HG03457 (cell line): Measurements from ENCODE around the gene ACTN1.
"Not testable (repeated sequence)": the region's sequence is repeated elsewhere in the genome, so short reads cannot be mapped to it uniquely, and the experiment has no call there.

Experiments
- ATAC-seq: cut with Tn5 transposase; IDR thresholded peaks from one replicate; pipeline ENCODE4 v1.9.1; 2021; ENCODE audit warnings: moderate number of reproducible peaks; ENCODE audit not compliant: unreplicated experiment

ACTN1 gene

DNA sequence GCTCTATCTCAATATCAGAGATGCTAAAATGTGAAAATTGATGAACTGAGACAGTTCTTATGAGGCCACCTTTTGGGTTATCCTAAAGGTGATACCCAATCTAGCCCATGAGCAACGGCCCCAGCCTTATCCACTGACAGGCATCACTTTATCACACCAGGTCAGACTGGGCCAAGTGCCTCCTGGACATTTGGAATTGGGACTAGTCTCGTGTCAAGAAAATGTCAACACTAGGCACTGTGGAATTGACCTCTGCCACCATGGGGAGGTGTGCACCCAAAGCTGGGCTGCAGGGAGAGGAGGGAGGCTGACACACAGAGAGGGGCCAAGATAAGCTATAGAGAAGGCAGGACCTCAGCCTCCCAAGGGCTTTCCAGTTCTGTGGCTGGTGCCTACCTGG, 107.7 kb downstream of the ACTN1 start:
- ATAC-seq, result no peak

DNA sequence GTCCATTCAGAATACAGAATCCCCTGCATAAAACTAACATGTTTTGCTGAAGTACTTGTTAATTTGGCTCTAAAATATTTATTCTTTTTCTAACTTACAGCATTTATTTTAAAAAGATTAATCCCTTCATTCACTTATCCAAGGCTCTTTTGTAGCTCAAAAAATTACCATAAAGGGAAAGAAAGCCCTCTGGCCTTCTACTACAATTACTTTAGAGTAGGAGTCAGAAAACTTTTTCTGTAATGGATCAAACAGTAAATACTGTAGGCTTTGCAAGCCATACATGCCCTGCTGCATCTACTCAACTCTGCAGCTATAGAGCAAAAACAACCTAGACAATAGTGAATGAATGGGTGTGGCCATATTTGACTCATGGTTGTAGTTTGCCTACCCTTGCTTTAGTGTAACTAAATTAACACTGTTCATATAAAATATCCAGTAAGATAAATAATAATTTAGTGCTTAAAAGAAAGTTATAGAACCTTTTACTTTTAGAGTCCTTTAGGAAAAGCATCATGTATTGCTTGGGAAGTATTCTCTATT, 112.0 kb downstream of the ACTN1 start:
- ATAC-seq, result no peak

DNA sequence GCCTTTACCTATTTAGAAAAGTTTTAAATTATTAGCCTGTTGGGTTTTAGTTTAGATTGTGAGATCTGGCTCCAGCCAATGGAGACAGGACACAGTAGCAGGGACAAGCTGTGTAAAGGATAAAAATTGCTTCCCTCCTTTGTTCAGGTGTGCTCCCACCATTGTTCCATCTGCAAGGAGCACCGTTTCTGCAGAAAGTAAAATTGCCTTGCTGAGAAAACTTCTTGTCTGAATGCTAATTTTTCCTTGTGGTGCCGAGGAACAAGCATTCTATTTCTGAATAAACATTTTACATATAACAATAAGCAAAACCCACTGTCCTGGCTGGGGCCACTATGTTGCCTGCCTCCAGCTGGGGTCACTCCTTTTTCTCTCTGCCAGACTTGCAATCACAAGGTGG, 113.6 kb downstream of the ACTN1 start:
- ATAC-seq, result no peak

DNA sequence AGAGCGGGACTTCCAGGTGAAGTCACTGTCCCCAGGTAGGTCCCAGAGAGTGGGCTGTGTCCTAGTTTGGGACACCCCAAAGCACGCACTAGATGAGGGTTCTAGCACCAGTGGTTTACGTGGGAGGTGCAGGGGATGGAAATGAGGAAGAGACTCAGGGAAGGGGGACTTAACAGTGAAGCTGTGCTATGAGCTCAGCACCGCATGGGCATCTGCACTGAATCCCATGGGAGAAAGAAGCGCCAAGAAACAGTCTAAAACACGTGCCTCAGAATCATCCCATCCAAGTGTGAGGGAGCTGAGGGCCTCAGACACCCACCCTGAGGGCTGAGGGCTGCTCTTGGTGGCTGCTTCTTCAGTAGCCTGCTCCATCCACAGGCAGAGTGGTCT, 114.7 kb downstream of the ACTN1 start:
- ATAC-seq, result no peak

DNA sequence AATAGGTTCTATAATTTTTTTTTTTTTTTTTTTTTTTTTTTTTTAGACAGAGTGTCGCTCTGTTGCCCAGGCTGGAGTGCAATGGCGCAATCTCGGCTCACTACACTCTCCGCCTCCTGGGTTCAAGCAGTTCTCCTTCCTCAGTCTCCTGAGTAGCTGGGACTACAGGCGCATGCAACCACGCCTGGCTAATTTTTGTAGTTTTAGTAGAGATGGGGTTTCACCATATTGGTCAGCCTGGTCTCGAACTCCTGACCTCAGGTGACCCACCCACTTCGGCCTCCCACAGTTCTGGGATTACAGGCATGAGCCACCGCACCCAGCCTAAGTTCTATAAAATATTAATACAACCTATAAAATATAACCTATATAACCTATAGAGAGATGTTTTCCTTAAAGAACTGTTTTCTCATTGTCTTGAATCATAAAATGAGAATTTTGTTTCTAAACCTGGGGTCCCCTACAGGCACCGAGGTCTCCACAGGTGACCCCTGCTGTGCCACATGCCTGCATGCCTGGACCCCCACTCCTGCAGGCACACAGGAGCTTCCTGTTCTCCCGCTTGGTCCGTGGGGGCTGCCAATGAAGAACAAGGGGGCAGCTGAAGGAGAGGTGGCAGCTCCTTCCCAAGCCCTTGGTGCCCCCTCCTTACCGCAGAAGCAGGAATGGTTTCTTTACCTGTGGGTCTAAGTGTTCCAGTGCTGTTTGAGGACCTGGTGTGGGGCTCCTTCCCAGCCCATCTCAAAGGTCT, 115.3 kb downstream of the ACTN1 start:
- no peak for ATAC-seq

DNA sequence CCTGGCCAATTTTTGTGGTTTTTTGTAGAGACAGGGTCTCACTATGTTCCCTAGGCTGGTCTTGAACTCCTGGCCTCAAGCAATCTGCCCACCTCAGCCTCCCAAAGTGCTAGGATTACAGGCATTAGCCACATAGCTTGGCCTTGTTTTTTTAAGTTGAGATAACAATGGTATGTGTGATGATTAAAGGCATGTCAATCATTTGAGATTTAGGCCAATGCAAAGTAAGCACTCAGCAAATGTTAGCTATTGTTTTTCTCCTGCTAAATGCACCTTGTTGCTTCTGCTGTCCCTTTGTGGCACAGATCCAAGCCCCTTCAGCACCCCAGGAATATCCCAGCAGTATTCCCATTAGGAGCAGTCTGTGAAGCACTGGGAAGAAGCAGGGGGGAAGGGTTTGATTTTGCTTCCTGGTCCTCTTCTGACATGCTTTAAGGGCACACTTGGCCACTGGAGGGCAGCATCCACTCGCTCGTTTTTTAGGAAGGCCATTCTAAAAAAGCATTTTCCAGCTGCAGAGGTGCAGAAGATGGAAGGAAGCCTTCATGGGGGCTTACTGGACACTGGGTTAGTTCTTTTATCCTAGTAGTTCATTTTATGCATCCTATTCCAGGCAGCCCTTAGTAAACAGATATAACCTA, 116.0 kb downstream of the ACTN1 start:
- ATAC-seq, result no peak

DNA sequence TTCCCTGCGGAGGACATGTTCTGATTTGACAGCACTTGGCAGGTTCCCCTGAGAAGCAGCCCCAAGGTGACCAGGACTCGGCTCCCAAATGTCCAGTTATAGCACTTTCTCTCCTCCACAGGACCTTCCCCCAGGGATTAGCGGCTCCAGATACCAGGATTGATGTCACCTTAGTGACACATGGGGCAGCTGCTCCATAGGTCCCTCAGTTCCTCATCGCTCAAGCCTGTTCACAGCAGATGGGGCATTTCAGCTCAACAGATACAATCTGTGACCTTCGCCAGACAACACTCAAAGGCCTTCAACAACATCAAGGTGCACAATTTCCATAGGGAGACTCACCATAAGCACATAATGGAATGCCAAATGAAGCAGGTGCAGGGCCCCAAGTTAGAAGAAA, 118.3 kb downstream of the ACTN1 start:
- no peak for ATAC-seq

DNA sequence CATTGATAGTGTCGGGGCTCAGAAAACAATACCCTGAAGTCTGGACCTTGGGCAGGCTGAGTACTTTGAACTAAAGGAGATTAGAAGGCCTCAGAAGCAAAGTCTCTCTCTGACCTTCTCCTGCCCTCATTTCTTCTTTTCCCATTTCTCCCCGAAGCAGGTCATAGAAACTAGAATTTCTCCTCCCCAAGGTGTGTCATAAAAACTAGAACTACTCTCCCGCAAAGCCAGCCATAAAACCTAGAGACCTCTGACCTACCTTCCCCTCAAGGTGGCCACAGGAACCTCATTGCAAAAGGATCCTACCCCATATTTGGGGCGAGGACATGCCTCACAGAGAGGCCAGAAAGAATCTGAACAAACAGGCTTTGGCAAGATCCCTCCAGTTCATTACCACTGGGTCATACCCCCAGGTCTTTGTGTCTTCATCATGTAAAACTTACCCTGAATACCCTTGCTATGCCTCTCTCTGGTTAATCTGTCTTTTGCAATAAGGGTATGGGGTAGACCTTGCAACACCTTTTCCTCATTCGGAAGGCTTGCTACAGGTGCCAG, 121.5 kb downstream of the ACTN1 start:
- ATAC-seq, result no peak

DNA sequence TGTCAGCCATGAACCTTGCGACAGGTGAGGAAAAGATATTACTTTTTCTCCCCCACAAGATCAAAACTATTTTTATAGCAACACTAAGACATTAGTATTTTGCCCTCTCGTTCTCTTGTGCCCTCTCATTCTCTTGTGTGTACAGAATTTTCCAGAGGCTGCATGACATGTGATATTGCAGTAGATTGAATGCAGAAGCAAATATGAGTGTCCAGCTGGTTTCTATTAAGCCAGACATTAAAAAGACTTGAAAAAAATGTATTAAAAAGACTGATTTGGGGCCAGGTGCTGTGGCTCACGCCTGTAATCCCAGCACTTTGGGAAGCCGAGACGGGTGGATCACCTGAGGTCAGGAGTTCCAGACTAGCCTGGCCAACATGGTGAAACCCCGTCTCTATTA, 122.5 kb downstream of the ACTN1 start:
- no peak for ATAC-seq

DNA sequence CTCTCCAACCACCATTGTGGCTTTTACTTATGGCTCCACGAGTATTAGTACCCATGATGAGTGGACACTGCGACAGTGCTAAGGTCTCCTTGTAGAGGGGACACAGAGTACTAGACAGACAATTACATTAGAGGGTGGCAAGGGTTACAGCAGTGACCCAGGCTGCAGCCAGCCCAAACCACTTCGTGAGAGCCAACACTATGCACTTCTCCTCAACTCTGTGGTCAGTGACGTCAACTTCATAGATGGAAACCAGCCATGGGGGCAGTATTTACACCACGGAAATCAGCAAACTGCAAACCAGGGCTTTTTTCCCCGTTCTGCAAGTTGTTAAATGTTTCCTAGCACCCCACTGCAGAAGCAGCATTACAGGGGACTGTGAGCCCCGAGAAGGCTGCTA, 124.7 kb downstream of the ACTN1 start:
- no peak for ATAC-seq

DNA sequence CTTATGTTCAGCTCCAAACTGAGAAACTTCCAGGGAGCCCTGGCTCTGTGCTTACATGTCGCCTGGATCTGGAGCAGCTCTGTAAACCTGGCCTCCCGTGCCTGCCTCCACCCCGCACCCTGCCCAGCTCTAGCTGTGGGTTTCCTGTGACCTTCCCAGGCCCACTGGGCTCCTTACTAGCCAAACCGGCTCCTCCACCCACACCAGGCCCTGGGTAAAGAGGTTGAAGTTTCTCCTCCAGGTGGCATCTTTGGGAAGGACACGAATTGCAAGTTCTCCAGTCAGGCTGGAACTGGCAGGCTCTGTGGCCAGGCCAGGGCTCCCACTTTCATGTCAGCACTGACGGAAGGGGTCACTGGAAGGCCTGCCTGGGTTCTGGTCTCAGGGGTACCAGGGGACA, 125.4 kb downstream of the ACTN1 start:
- no peak for ATAC-seq

DNA sequence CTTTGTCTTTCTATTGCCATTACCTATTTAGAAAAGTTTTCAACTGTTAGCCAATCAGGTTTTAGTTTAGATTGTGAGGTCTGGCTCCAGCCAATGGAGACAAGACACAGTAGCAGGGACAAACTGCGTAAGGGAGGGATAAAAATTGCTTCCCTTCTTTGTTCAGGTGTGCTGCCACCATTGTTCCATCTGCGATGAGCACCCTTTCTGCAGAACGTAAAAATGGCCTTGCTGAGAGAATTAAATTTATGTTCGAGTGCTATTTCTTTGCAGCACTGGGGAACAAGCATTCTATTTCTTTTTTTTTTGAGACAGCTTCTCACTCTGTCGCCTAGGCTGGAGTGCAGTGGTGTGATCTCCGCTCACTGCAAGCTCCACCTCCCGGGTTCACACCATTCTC, 126.6 kb downstream of the ACTN1 start:
- not testable (repeated sequence) for ATAC-seq

DNA sequence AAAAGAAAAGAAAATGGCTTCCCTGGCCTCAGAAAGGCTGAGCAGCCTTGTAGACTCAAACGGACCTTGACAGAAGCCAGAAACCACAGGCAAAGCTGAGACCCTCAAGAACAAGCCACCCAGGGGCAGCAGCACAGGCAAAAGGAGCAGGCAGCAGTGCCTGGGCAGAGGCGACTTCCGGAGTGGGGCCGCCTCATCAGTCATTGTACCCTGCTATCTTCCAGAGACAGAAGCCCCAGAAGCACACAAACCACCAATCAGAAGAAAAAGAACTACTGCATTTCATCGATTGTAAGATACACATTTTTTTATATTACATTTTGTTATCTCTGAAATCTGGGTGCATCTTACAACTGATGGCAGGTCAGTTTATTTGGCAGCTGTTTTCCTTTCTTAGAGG, 128.0 kb downstream of the ACTN1 start:
- ATAC-seq, result no peak

DNA sequence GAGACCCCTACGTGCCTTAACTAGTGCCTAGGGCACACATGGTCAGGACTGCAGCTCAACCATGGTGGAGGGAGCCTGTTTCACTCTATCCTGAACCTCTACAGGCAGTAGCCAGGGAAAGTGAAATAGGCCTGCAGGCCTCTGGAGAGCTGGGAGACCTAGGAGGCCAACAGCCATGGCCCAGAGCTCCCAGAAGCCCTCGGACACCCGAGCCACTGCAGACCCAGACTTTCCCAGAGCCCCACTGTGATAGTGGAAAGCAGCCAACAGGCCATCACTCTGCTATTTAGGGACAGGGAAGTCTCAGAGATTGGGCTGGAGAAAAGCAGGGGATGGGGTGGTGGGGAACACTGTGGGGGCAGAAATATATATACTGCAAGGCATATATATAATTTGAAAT, 129.7 kb downstream of the ACTN1 start:
- ATAC-seq, result no peak

DNA sequence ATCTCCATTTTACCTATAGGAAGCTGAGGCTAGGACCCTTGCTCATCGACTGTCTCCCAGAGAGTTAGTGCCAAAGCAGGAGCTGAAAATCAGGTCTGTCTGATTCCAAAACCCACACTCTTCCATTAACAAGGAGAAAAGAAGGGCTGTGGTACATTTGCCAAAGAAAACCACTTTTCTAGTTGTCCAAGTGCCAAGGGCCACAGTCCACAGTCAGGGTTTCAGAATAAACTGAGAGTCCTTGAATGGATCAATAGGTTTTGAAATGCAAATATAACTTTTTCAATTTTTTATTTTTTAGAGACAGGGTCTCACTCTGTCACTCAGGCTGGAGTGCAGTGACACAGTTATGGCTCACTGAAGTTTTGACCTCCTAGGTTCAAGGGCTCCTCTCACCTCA, 130.8 kb downstream of the ACTN1 start:
- no peak for ATAC-seq

DNA sequence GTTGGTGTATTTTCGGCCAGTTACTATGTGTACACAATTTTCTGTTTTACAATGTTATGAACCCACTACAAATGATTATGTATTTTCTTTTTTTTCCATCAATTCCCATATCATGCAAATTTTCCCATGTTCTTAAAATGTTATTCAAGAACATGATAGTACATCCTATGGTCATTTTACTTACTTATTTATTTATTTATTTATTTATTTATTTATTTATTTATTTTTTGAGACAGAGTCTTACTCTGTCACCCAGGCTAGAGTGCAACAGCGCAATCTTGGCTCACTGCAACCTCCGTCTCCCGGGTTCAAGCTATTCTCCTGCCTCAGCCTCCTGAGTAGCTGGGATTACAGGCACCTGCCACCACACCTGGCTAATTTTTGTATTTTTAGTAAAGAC, 131.5 kb downstream of the ACTN1 start:
- not testable (repeated sequence) for ATAC-seq

DNA sequence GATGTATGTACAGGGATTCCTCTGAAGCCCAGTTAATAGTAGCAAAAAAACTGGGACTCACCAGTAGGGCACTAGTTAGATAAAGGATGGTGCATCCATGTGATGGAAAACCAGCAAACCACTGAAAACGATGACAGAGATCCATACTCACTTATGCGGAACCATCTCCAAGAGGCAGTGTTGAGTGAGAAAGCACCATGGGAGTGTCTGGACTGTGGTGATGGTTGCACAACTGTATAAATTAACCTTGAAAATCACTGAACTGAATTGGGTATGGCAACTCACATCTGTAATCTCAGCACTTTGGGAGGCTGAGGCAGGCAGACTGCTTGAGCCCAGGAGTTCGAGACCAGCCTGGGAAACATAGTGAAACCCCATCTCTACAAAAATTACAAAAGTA, 132.6 kb downstream of the ACTN1 start:
- no peak for ATAC-seq

DNA sequence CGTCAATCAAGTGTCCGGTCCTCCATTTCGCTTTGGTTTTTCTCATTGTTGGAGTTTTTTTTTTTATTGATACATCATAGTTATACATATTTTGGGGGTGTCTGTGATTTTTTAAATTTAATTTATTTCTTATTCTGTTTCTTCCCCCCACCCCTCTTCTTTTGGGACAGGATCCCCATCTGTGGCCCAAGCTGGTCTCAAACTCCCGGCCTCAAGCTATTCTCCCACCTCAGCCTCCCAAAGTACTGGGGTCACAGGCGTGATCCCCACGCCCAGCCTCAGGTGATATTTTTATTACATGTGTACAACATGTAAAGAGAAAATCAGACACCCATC, 134.9 kb downstream of the ACTN1 start:
- no peak for ATAC-seq

DNA sequence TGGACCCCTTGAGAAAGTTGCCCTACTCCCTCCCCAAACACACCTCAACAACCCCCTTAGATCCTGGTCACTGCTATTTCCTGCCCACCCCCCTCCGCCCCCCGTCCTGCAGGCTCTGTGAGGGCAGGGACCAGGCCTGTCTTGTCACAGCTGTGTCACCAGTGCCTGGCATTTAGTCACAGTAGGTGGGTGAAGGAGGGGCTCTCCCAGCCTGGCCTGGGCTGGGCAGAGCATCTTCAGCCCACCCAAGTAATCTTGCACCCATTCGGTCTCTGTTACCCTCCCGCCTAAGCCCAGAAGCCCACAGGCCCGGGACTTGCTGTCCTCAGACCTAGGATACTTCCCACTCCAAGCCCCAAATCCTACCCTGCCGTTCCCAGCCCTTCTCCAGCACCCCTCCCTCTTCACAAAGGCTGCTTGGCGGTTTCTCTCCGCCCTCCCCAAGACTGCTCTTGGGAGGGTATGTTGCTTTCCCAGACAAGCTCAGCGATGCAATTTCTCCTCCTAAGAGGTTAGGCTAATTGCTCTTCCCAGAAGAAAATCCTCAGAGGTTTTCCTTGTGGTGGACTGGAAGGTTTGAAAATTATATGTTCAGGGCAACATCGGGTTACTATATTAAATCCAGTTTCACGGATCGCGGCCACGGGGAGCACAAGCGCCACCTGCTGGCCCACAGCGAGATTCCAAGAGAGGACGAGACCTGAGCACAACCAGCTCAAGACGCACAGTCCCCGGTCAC, 135.5 kb downstream of the ACTN1 start:
- no peak for ATAC-seq

DNA sequence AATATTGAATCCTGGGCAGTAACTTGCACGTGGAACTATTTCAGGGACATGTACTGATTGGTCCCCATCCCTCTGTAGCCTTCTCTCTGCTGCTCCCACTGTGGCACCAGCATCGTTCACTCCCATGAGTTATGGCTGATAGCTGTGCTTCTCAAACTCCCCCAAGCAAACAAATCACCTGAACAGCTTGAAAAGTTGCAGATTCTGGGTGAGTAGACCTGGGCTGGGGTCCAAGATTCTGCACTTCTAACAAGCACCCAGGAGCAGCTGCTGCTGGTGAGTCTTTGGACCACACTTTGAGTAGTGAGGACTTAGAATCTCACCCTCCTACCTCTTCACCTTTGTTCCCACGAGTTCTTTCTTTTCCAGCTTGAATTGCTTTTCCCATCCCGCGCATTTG, 136.8 kb downstream of the ACTN1 start:
- no peak for ATAC-seq

DNA sequence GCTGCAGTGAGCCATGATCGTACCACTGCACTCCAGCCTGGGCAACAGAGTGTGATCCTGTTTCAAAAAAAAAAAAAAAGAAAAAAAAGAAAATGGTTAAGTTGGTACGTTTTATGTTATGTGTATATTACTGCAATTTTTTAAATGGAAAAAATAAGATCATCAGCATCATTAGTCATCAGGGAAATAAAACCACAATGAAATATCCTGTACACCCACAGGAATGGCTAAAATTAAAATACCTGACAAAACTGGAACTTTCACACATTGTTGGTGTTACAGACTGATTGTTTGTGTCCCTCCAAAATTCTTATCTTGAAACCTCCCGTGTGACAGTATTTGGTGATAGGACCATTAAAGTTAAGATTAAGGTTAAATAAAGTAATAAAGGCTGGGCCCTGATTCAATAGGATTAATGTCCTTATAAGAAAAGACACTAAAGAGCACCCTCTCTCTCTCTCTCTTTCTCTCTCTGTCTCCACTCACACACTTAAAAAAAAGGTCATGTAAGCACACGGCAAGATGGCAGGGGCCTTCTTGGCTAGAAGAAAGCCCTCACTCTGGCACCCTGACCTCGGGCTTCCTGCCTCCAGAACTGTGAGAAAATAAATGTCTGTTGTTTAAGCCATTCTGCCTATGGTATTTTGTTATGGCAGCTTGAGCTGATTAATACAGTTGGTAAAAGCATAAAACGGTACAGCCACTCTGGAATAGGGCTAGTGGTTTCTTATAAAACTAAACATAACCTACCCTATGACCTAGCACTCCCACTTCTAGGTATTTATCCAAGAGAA, 137.9 kb downstream of the ACTN1 start:
- no peak for ATAC-seq
